HG03520 (cell line): Measurements from ENCODE around the gene CAGE1.
"Not testable (repeated sequence)": the region's sequence is repeated elsewhere in the genome, so short reads cannot be mapped to it uniquely, and the experiment has no call there.

Experiments
- ATAC-seq: cut with Tn5 transposase; IDR thresholded peaks from one replicate; pipeline ENCODE4 v1.9.1; 2021; ENCODE audit warnings: mild to moderate bottlenecking, moderate library complexity; ENCODE audit not compliant: unreplicated experiment

CAGE1 gene

GRCh38 chr6:7410851-7411250, 21.3 kb upstream of the CAGE1 start:
- no peak for ATAC-seq

GRCh38 chr6:7409740-7410139, 20.2 kb upstream of the CAGE1 start:
- no peak for ATAC-seq

GRCh38 chr6:7406743-7407142, 17.2 kb upstream of the CAGE1 start:
- no peak for ATAC-seq

GRCh38 chr6:7404546-7404945, 15.0 kb upstream of the CAGE1 start:
- ATAC-seq = no peak

GRCh38 chr6:7402716-7403115, 13.2 kb upstream of the CAGE1 start:
- ATAC-seq = no peak

GRCh38 chr6:7401075-7401474, 11.5 kb upstream of the CAGE1 start:
- ATAC-seq = no peak

GRCh38 chr6:7392402-7392801, 2.9 kb upstream of the CAGE1 start:
- no peak for ATAC-seq

GRCh38 chr6:7391151-7391550, 1.6 kb upstream of the CAGE1 start:
- ATAC-seq = no peak

GRCh38 chr6:7390226-7390878, 810 bp upstream of the CAGE1 start:
- peak; percentile 2 for ATAC-seq

- no peak for ATAC-seq
Measured at GRCh38 chr6:7389162-7389450, 436 bp downstream of the CAGE1 start.

- no peak for ATAC-seq
Measured at GRCh38 chr6:7381092-7381491, 8.4 kb downstream of the CAGE1 start.

- ATAC-seq = no peak
Measured at GRCh38 chr6:7378740-7379139, 10.8 kb downstream of the CAGE1 start.

GRCh38 chr6:7377961-7378360, 11.6 kb downstream of the CAGE1 start:
- ATAC-seq = no peak

- ATAC-seq = no peak
Measured at GRCh38 chr6:7373739-7374138, 15.8 kb downstream of the CAGE1 start.

- no peak for ATAC-seq
Measured at GRCh38 chr6:7367408-7367807, 22.1 kb downstream of the CAGE1 start.

GRCh38 chr6:7351916-7352315, 37.6 kb downstream of the CAGE1 start:
- ATAC-seq = not testable (repeated sequence)

- not testable (repeated sequence) for ATAC-seq
Measured at GRCh38 chr6:7350591-7350990, 39.0 kb downstream of the CAGE1 start.

GRCh38 chr6:7347551-7347997, 42.0 kb downstream of the CAGE1 start:
- ATAC-seq = not testable (repeated sequence)

GRCh38 chr6:7344773-7345450, 44.6 kb downstream of the CAGE1 start:
- not testable (repeated sequence) for ATAC-seq

GRCh38 chr6:7343546-7344475, 45.7 kb downstream of the CAGE1 start:
- no peak for ATAC-seq

- ATAC-seq = no peak
Measured at GRCh38 chr6:7341989-7342742, 47.4 kb downstream of the CAGE1 start.
